Neural progenitor cell (in vitro differentiated cells): ENCODE results near the gene URB1. TPM values are rescaled to one million over a fixed set of nuclear protein-coding genes. Genes with fewer than 3 reads are reported as not detected.

Source experiments
- DNase-seq: peaks from one replicate; pipeline ENCODE4 v3.0.0-alpha.2; 2016; ENCODE audit warnings: low spot score
- H2AFZ ChIP-seq: fragments of 200-600 bp; sonication (generic); replicated peaks from 2 replicates; pipeline ENCODE4 v1.6.1; 2016; ENCODE audit warnings: antibody characterized with exemption
- H3F3A ChIP-seq: fragments of 200-600 bp; sonication (generic); 2 replicates; pipeline ENCODE4 v1.6.1; 2016; ENCODE audit warnings: antibody characterized with exemption, low read depth
- H3K27ac ChIP-seq: fragments of 200-600 bp; sonication (generic); 2 replicates; pipeline ENCODE4 v1.5.1; 2016; ENCODE audit warnings: mild to moderate bottlenecking
- H3K27me3 ChIP-seq: fragments of 200-600 bp; sonication (generic); 2 replicates; pipeline ENCODE4 v1.6.1; 2016; ENCODE audit warnings: mild to moderate bottlenecking, moderate library complexity
- H3K36me3 ChIP-seq: fragments of 200-600 bp; sonication (generic); 2 replicates; pipeline ENCODE4 v1.5.1; 2016
- H3K4me1 ChIP-seq: fragments of 200-600 bp; sonication (generic); 2 replicates; pipeline ENCODE4 v1.6.1; 2016; ENCODE audit warnings: mixed run types
- H3K4me2 ChIP-seq: fragments of 200-600 bp; sonication (generic); 2 replicates; pipeline ENCODE4 v1.6.1; 2016
- H3K4me3 ChIP-seq: fragments of 200-600 bp; sonication (generic); 2 replicates; pipeline ENCODE4 v1.5.1; 2016
- H3K79me2 ChIP-seq: fragments of 200-600 bp; sonication (generic); 2 replicates; pipeline ENCODE4 v1.6.1; 2016; ENCODE audit warnings: low read depth
- H3K9ac ChIP-seq: fragments of 200-600 bp; sonication (generic); 2 replicates; pipeline ENCODE4 v1.6.1; 2016
- H3K9me3 ChIP-seq: fragments of 200-600 bp; sonication (generic); 2 replicates; pipeline ENCODE4 v1.5.1; 2016; ENCODE audit warnings: low read depth
- H4K20me1 ChIP-seq: fragments of 200-600 bp; sonication (generic); 2 replicates; pipeline ENCODE4 v1.6.1; 2016; ENCODE audit warnings: low read depth
- H3K27ac Mint-ChIP-seq: 3 replicates; pipeline ENCODE4 v1.8.0; 2021; ENCODE audit warnings: mixed read lengths
- H3K27me3 Mint-ChIP-seq: 2 replicates; pipeline ENCODE4 v1.8.0; 2022; ENCODE audit warnings: low read depth, mild to moderate bottlenecking, inconsistent platforms, moderate library complexity, mixed read lengths; ENCODE audit not compliant: insufficient read depth
- H3K36me3 Mint-ChIP-seq: 3 replicates; pipeline ENCODE4 v1.8.0; 2021; ENCODE audit warnings: mixed read lengths
- H3K4me1 Mint-ChIP-seq: 3 replicates; pipeline ENCODE4 v1.8.0; 2021; ENCODE audit warnings: mixed read lengths
- H3K4me3 Mint-ChIP-seq: 3 replicates; pipeline ENCODE4 v1.8.0; 2021; ENCODE audit warnings: mild to moderate bottlenecking, moderate library complexity, mixed read lengths
- H3K9me3 Mint-ChIP-seq: 3 replicates; pipeline ENCODE4 v1.8.0; 2020; ENCODE audit warnings: mixed read lengths
- EZH2 ChIP-seq: fragments of 200-600 bp; sonication (generic); IDR thresholded peaks from 2 replicates; pipeline ENCODE4 v1.6.1; 2017; ENCODE audit warnings: antibody characterized with exemption, mild to moderate bottlenecking, moderate library complexity
- EZH2phosphoT487 ChIP-seq: fragments of 200-600 bp; sonication (generic); IDR thresholded peaks from 2 replicates; pipeline ENCODE4 v1.6.1; 2017; ENCODE audit warnings: antibody characterized with exemption
- total RNA-seq: library from RNA; depleted of rRNA; stranded (reverse); fragments of >200 nt; gene quantifications from 2 replicates; pipeline ENCODE4 v1.2.3, GENCODE V29; 2015; ENCODE audit warnings: low replicate concordance
- TF ChIP-seq, protein P1 (sequence below): fragments of 200-600 bp; sonication (generic); IDR thresholded peaks from 2 replicates; pipeline ENCODE4 v1.5.1; 2017; ENCODE audit warnings: antibody characterized with exemption, mild to moderate bottlenecking

The URB1 gene
- total RNA-seq, 1 donor from 2014 or later = 7.7 TPM

DNA sequence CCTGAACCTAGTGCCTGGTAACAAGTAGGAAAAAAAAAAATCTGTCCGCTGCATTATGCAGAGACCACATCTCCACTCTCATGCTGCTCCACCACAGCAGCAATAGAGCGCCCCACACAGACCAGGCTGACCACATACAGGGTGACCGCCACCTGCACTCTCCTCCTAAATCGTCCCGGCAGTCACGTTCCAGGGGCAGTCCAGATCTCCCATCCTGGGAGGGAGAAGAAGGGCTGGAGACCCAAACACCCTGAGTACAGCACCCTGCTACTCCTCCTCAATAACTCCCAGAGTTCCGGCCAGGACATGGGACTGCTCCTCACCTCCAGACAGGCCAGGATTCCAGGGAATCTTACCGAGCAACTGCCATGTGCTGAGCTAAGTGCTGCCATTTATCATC, 15.3 kb downstream of the URB1 start:
- Histone ChIP-seq H2AFZ (no peak overlapping the region), H3K79me2 (no peaks in the 10 kb centered on the region), H3F3A (no peaks in the 10 kb centered on the region), H4K20me1 (peaks cover 4% of the 10 kb centered on the region), H3K27me3 (no peaks in the 10 kb centered on the region), H3K36me3 (peaks cover 7% of the 10 kb centered on the region), H3K4me3 (no peak overlapping the region), H3K9ac (no peak overlapping the region), H3K4me2 (no peak overlapping the region), H3K27ac (no peak overlapping the region), H3K9me3 (no peaks in the 10 kb centered on the region), H3K4me1 (no peaks in the 10 kb centered on the region)
- Mint-ChIP-seq H3K36me3 (peaks cover 21% of the 10 kb centered on the region), H3K4me3 (no peak overlapping the region), H3K4me1 (no peaks in the 10 kb centered on the region), H3K27ac (no peak overlapping the region), H3K27me3 (peaks cover 2% of the 10 kb centered on the region), H3K9me3 (no peaks in the 10 kb centered on the region)
- TF ChIP-seq EZH2phosphoT487 = no peak
- TF ChIP-seq, protein P1, sequence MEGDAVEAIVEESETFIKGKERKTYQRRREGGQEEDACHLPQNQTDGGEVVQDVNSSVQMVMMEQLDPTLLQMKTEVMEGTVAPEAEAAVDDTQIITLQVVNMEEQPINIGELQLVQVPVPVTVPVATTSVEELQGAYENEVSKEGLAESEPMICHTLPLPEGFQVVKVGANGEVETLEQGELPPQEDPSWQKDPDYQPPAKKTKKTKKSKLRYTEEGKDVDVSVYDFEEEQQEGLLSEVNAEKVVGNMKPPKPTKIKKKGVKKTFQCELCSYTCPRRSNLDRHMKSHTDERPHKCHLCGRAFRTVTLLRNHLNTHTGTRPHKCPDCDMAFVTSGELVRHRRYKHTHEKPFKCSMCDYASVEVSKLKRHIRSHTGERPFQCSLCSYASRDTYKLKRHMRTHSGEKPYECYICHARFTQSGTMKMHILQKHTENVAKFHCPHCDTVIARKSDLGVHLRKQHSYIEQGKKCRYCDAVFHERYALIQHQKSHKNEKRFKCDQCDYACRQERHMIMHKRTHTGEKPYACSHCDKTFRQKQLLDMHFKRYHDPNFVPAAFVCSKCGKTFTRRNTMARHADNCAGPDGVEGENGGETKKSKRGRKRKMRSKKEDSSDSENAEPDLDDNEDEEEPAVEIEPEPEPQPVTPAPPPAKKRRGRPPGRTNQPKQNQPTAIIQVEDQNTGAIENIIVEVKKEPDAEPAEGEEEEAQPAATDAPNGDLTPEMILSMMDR = no peak
- no peak for TF ChIP-seq EZH2
- DNase-seq = no peak

DNA sequence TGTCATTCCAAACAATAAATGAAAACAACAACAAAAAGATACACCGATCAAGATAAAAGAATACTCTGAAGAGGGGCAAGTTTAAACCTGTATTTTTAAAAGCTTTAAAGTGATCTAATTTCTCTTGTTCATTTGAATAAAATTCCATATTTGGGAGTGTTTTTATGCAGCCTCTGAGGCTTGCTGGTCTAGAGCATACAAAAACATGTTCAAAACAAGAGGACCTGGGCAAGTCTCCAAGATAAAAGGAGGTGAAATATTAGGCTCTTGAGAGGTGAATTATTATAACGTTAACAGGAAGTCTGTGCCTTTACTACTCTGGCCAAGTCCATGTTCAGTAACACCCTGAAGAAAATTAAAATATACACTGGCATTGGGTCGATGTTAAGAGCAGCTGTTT, 20.1 kb downstream of the URB1 start:
- no peaks in the 10 kb centered on the region for H3F3A ChIP-seq
- H3K4me2 ChIP-seq = no peak overlapping the region
- H3K9me3 Mint-ChIP-seq = no peaks in the 10 kb centered on the region
- no peak overlapping the region for H3K4me3 Mint-ChIP-seq
- TF ChIP-seq, protein P1 = no peak
- TF ChIP-seq EZH2phosphoT487 (no peak), EZH2 (no peak)
- no peak for DNase-seq
- no peak overlapping the region for H3K27ac Mint-ChIP-seq
- H2AFZ ChIP-seq = no peak overlapping the region
- H4K20me1 ChIP-seq = peaks cover 3% of the 10 kb centered on the region
- H3K79me2 ChIP-seq = no peaks in the 10 kb centered on the region
- H3K9ac ChIP-seq = no peak overlapping the region
- H3K4me1 Mint-ChIP-seq = peaks cover 7% of the 10 kb centered on the region
- H3K27ac ChIP-seq = no peak overlapping the region
- peaks cover 5% of the 10 kb centered on the region for H3K36me3 Mint-ChIP-seq
- no peaks in the 10 kb centered on the region for H3K9me3 ChIP-seq
- H3K27me3 ChIP-seq = no peaks in the 10 kb centered on the region
- H3K4me3 ChIP-seq = no peak overlapping the region
- H3K36me3 ChIP-seq = peaks cover 7% of the 10 kb centered on the region
- no peaks in the 10 kb centered on the region for H3K4me1 ChIP-seq
- H3K27me3 Mint-ChIP-seq = no peaks in the 10 kb centered on the region

DNA sequence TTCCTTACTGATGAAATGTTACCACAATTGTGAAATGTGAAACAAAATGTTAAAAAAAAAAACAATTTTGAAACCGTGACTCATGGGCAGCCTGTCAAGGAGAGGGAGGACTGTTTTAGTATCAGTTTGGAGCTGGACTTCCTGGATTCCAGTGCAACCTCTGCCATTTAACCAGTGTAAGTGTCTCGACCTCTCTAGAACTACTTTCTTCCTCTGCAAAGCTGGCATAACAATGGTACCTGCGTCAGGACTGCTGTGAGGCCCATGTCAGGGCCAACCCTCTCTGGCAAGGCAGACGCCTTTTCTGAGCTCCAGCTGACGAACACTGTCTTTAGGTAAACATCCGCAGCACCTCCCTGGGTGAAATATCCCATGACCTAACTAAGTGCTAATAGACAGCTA, 20.9 kb downstream of the URB1 start:
- no peak overlapping the region for H3K27ac ChIP-seq

More for the DNA sequence above, 20.9 kb downstream of the URB1 start:
- no peaks in the 10 kb centered on the region for H3F3A ChIP-seq
- no peaks in the 10 kb centered on the region for H3K4me1 ChIP-seq
- H3K4me3 Mint-ChIP-seq = no peak overlapping the region
- H3K27ac Mint-ChIP-seq = no peak overlapping the region
- peaks cover 5% of the 10 kb centered on the region for H3K36me3 Mint-ChIP-seq
- no peaks in the 10 kb centered on the region for H3K79me2 ChIP-seq
- TF ChIP-seq EZH2 (no peak), EZH2phosphoT487 (no peak)
- TF ChIP-seq, protein P1 = no peak
- H2AFZ ChIP-seq = no peak overlapping the region
- H3K36me3 ChIP-seq = peaks cover 7% of the 10 kb centered on the region
- no peaks in the 10 kb centered on the region for H3K27me3 Mint-ChIP-seq
- H3K9ac ChIP-seq = no peak overlapping the region
- no peak for DNase-seq
- H4K20me1 ChIP-seq = peaks cover 3% of the 10 kb centered on the region
- no peaks in the 10 kb centered on the region for H3K9me3 Mint-ChIP-seq
- no peak overlapping the region for H3K4me2 ChIP-seq
- peaks cover 7% of the 10 kb centered on the region for H3K4me1 Mint-ChIP-seq
- H3K9me3 ChIP-seq = no peaks in the 10 kb centered on the region
- no peak overlapping the region for H3K4me3 ChIP-seq
- no peaks in the 10 kb centered on the region for H3K27me3 ChIP-seq
